BE2C (cell line): ENCODE data around the gene BORCS6.

Experiments
- DNase-seq: peaks from one replicate; pipeline ENCODE4 v3.0.0-alpha.2; 2020
- H3K27me3 ChIP-seq: fragments of 250-450 bp; sonication (Bioruptor Pico); 2 replicates; pipeline ENCODE4 v1.5.1; 2020; ENCODE audit warnings: mild to moderate bottlenecking
- H3K36me3 ChIP-seq: fragments of 250-450 bp; sonication (Bioruptor Pico); 2 replicates; pipeline ENCODE4 v1.5.1; 2020; ENCODE audit warnings: mild to moderate bottlenecking
- H3K4me1 ChIP-seq: fragments of 250-450 bp; sonication (Bioruptor Pico); 2 replicates; pipeline ENCODE4 v1.5.1; 2020
- H3K4me3 ChIP-seq: 2 replicates; pipeline ENCODE4 v1.5.1; 2011; ENCODE audit warnings: low read depth, low read length
- H3K9me3 ChIP-seq: fragments of 250-450 bp; sonication (Bioruptor Pico); 2 replicates; pipeline ENCODE4 v1.5.1; 2020
- CTCF ChIP-seq: IDR thresholded peaks from 2 replicates; pipeline ENCODE4 v1.5.1; 2012; ENCODE audit warnings: mild to moderate bottlenecking, low read depth, low read length

The BORCS6 gene

GRCh38 chr17:8186787-8187516 lies 3.0 kb downstream of the BORCS6 start:
- peak; percentile 28; the same call in 1 of the 2 replicates for TF ChIP-seq CTCF
- DNase-seq, result peak; percentile 82
- peak overlapping the region; percentile 89 for H3K4me3 ChIP-seq
- H3K9me3 ChIP-seq, result no peaks in the 10 kb centered on the region
- H3K36me3 ChIP-seq, result no peaks in the 10 kb centered on the region
- H3K4me1 ChIP-seq, result peaks cover 3% of the 10 kb centered on the region
- H3K27me3 ChIP-seq, result no peaks in the 10 kb centered on the region

- no peak for DNase-seq
- Histone ChIP-seq H3K9me3 (no peaks in the 10 kb centered on the region), H3K27me3 (no peaks in the 10 kb centered on the region), H3K36me3 (no peaks in the 10 kb centered on the region), H3K4me1 (peaks cover 3% of the 10 kb centered on the region), H3K4me3 (peak overlapping the region; percentile 89)
- no peak for TF ChIP-seq CTCF
Measured at GRCh38 chr17:8186446-8186786, 3.6 kb downstream of the BORCS6 start.

GRCh38 chr17:8185582-8186445 lies 4.2 kb downstream of the BORCS6 start:
- H3K36me3 ChIP-seq, result no peaks in the 10 kb centered on the region
- H3K4me3 ChIP-seq, result peak overlapping the region; percentile 89
- peak; percentile 72 for DNase-seq
- no peak for TF ChIP-seq CTCF
- peaks cover 3% of the 10 kb centered on the region for H3K4me1 ChIP-seq
- H3K27me3 ChIP-seq, result no peaks in the 10 kb centered on the region
- no peaks in the 10 kb centered on the region for H3K9me3 ChIP-seq

GRCh38 chr17:8176998-8177731 lies 12.8 kb downstream of the BORCS6 start:
- Histone ChIP-seq H3K27me3 (no peaks in the 10 kb centered on the region), H3K4me1 (no peaks in the 10 kb centered on the region), H3K36me3 (no peaks in the 10 kb centered on the region), H3K4me3 (peak overlapping the region; percentile 67), H3K9me3 (no peaks in the 10 kb centered on the region)
- no peak for TF ChIP-seq CTCF
- no peak for DNase-seq

GRCh38 chr17:8176197-8176940 lies 13.6 kb downstream of the BORCS6 start, which contains the start of gene TMEM107:
Gene TMEM107, minus strand, starts transcription at chr17:8176380. Its CDS starts 94 bp downstream, at chr17:8176286.
- H3K9me3 ChIP-seq, result no peaks in the 10 kb centered on the region
- no peaks in the 10 kb centered on the region for H3K4me1 ChIP-seq
- DNase-seq, result peak; percentile 85
- TF ChIP-seq CTCF, result no peak
- no peaks in the 10 kb centered on the region for H3K36me3 ChIP-seq
- peak within 1 kb of the TSS; percentile 67 for H3K4me3 ChIP-seq
- H3K27me3 ChIP-seq, result no peaks in the 10 kb centered on the region
